ENCODE measurements around the gene HDHD3.
A peak's percentile ranks its signal among the peaks of the same experiment; 100 is the strongest.

The HDHD3 gene

GRCh38 chr9:113363336-113363735 is 13.4 kb downstream of the HDHD3 start:
- DNase-seq (ENCODE audit: low spot score) = no peak

DNA sequence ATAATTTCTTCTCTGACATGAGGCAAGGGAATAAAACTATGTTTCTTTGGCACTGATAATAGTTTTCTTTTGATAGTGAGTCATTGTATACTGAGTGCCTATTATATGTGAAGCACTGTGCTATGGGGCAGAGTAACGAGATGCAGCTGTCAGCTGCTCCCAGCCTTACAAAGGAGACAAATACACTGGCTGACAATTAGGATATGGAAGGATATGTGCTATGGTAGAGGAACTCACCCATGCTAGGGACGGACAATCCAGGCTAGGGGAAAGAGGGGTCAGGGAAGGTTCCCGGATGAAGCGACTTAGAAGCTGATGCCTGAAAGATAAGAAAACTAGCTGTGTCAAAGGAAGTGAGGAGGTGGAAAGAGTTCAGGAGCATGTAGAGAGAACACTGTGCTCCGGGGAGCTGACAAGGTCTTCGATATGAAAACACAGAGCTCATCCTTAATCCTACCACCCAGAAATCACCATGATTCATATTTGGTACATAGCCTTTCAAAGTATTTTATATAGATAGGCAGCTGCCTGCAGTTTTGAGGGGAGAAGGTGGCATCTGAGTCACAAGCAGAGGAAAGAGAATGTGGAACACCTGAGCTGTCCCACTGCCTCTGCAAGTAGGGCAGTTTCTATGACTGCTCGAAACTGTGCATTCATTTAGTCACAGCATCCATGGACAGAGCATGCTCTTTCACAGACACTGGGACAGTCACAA is 15.3 kb downstream of the HDHD3 start:
- DNase-seq (ENCODE audit: low spot score) = no peak

DNA sequence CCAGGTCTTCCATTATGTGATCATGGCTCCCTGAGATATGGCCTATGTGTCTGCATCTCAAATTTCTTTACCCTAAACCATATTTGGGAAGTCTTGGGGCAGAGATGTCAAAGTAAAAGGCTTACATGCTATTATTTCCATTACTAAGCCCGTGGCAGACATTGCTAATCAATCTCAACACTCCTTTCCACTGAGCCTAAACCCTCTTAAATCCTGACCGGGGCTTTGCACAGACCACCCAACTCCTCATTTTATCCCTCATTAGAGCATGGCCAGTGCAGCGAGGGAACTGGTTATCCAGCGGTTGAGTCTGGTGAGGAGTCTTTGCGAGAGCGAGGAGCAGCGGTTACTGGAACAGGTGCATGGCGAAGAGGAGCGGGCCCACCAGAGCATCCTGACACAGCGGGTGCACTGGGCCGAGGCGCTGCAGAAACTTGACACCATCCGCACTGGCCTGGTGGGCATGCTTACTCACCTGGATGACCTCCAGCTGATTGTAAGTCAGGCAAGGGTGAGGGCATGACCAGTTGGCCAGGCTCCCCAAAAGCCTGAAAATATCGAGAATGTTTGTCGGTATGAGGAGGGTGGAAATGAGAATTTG is 16.4 kb downstream of the HDHD3 start:
- DNase-seq (ENCODE audit: low spot score) = no peak

- DNase-seq (ENCODE audit: low spot score) = no peak
Measured at GRCh38 chr9:113359385-113359784, 17.4 kb downstream of the HDHD3 start.

DNA sequence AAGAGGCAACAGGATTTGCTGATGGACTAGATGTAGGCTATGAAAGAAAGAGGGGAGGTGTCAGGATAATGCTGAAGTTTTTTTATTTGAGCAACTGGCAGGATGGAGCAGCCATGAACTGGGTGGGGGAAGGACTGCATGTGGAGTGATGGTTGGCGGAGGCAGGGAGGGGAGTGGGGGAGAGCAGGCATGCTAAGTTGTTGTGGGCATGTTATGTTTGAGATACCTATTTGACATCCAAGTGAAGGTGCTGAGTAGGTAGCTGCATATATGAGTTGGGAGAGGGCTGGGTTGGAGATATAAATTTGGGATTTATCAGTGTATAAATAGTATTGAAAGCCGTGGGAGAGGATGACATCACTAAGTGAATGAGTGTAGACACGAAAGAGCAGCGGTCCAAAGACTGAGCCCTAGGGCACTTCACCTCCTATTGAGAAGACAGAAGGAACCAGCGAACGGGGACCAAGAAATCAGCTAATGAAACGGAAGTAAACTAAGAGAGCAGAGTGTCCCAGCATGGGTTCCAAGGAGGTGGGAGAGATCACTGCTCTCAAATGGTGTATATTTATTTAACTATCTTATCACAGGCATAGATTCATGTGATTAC is 20.0 kb downstream of the HDHD3 start:
- DNase-seq (ENCODE audit: low spot score) = no peak

GRCh38 chr9:113355040-113355596 is 21.7 kb downstream of the HDHD3 start:
- DNase-seq (ENCODE audit: low spot score) = no peak

- no peak for DNase-seq (ENCODE audit: low spot score)
Measured at GRCh38 chr9:113352411-113352810, 24.4 kb downstream of the HDHD3 start.

DNA sequence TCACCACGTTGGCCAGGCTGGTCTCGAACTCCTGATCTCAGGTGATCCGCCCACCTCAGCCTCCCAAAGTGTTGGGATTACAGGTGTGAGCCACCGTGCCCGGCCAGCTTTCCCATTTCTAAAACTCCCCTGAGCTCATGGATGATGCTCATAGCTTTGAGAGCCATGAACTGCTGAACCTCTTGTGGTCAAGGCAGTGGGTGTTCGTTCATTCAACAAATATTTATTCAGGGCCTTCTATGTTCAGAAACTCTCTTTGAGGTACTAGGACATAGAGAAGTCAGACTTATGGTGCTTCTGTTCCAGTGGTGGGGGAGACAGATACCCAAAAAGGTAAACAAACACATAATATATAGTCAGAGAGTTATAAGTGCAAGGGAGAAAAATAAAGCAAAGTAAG is 24.8 kb downstream of the HDHD3 start:
- no peak for DNase-seq (ENCODE audit: low spot score)

DNA sequence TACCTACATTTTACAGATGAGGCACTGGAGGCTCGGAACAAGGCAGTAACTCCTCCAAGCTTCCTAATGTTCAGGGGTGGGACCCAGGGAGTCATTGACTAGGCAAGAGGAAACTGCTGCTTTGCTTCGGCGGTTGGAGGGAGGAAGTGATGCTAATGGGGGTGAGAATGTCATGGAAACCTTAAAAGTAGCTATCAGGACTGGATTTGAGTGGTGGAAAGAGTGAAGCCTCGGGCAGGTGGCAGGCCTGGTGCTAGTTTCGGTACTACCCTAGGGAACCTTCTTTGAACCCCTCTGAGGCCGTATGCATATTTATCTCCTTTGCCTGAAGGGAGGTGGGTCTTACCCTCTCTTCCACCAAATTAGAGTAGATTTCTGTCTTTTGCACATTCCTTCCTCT is 25.8 kb downstream of the HDHD3 start:
- DNase-seq (ENCODE audit: low spot score) = no peak

GRCh38 chr9:113350107-113350661 is 26.6 kb downstream of the HDHD3 start:
- no peak for DNase-seq (ENCODE audit: low spot score)

- peak; percentile 17 for DNase-seq (ENCODE audit: low spot score)
Measured at GRCh38 chr9:113349445-113350094, 27.2 kb downstream of the HDHD3 start, which contains the start of gene BSPRY. TSS of gene BSPRY (plus strand) at chr9:113349541. CDS start at chr9:113349580, 39 bp downstream.

GRCh38 chr9:113349066-113349444 is 27.7 kb downstream of the HDHD3 start:
- DNase-seq (ENCODE audit: low spot score) = no peak

DNA sequence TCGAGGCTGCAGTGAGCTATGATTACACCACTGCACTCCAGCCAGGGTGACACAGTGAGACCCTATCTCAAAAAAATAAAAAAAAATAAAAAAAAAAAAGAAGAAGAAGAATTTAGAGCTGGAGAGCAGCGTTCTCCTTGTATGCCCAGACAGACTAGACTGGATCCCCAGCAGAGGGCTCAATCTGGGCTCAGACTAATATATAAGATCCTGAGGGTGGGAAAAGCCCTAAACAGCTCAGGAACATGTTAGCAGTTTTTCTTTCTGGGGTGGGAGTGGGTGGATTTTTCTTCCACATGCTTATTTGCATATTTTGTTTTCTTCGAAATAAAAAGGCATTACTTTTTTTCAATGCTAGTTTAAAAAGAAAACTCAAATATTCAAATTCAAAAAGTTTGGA is 28.3 kb downstream of the HDHD3 start:
- no peak for DNase-seq (ENCODE audit: low spot score)

DNA sequence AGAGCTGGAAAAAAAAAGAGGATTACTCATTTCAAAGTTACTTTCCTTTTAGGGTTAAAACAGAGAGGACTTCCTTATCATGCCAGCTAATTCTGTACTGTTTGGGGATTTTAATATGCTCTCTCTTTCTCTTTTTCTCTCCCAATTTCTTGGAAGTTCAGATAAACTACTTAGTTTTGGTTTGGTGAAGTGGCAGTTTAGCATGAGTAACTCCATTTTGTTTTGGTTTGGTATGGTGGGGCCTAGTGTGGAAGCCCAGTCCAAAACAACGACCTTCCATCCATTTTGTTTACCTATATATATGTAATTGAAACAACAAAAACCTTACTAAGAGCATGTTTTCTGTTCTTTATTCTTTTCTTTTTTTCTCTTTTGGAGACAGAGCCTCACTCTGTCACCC is 31.1 kb downstream of the HDHD3 start:
- DNase-seq (ENCODE audit: low spot score) = no peak

GRCh38 chr9:113345190-113345589 is 31.6 kb downstream of the HDHD3 start:
- DNase-seq (ENCODE audit: low spot score) = no peak

DNA sequence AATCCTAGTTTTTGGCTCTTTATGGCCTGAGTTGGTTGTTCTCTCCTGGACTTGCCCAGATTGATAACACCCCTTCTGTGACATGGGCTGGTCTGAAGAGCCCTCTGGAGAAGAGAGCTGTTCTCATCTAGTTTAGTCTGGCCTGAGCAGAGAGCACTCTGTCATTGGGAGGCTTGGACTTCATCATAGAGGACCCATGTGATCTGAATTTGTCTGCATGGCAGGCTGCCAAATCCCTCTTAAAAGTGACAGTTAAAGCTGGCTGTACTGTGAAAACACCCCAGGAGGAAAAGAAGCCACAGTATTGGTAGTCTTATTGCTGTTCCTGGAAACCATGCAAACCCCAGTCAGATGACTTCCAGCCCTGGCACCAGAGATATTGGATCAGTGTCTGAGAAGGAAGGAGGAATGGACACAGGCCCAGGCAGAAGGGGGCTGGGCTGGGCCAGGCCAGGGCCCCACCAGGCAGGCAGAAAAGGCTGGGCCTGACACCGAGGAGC is 33.0 kb downstream of the HDHD3 start:
- no peak for DNase-seq (ENCODE audit: low spot score)

GRCh38 chr9:113341712-113342410 is 34.9 kb downstream of the HDHD3 start:
- no peak for DNase-seq (ENCODE audit: low spot score)

- peak; percentile 82 for DNase-seq (ENCODE audit: low spot score)
Measured at GRCh38 chr9:113340011-113340699, 36.6 kb downstream of the HDHD3 start, which contains the start of gene WDR31. TSS of gene WDR31 (minus strand) at chr9:113340275. CDS start at chr9:113332022, 8,253 bp downstream.

- DNase-seq (ENCODE audit: low spot score) = no peak
Measured at GRCh38 chr9:113337714-113338113, 39.1 kb downstream of the HDHD3 start.

- DNase-seq (ENCODE audit: low spot score) = no peak
Measured at GRCh38 chr9:113331780-113332179, 45.0 kb downstream of the HDHD3 start.

All from CD4-positive, alpha-beta T cell treated with Interleukin-2 at 100 ng/mL for 4 hours (primary cell).